HepG2 (cell line): Measurements from ENCODE around the gene NEURL4. TPM values are rescaled to one million over a fixed set of nuclear protein-coding genes. Genes with fewer than 3 reads are reported as not detected.

Experiments
- DMTF1 ChIP-seq: sonication (generic); formaldehyde crosslinking; IDR thresholded peaks from 2 replicates; pipeline ENCODE4 v1.4.0; 2020; ENCODE audit warnings: mild to moderate bottlenecking, missing genetic modification reagents
- HDAC2 ChIP-seq: sonication (generic); formaldehyde crosslinking; IDR thresholded peaks from 2 replicates; pipeline ENCODE4 v1.4.0; 2020; ENCODE audit warnings: missing genetic modification reagents
- KAT2B ChIP-seq: fragments of 150-350 bp; IDR thresholded peaks from 2 replicates; pipeline ENCODE4 v1.6.1; 2014; ENCODE audit warnings: low read depth, low read length, borderline replicate concordance
- MXD4 ChIP-seq: IDR thresholded peaks from 2 replicates; pipeline ENCODE4 v1.6.1; 2016; ENCODE audit warnings: mild to moderate bottlenecking, missing biosample characterization, missing genetic modification reagents
- MXI1 ChIP-seq: IDR thresholded peaks from 3 replicates; pipeline ENCODE4 v1.6.1; 2012; ENCODE audit warnings: low read depth, low read length, inconsistent platforms, borderline replicate concordance
- NR2F2 ChIP-seq: IDR thresholded peaks from 2 replicates; pipeline ENCODE4 v1.6.1; 2012; ENCODE audit warnings: low read depth, inconsistent platforms, borderline replicate concordance
- PCBP2 ChIP-seq: fragments of 200-400 bp; formaldehyde crosslinking; optimal IDR thresholded peaks from 2 replicates; pipeline ENCODE3; 2018; ENCODE audit warnings: low read length, low read depth; ENCODE audit not compliant: poor library complexity, severe bottlenecking
- PRPF4 ChIP-seq: fragments of 200-400 bp; formaldehyde crosslinking; IDR thresholded peaks from 2 replicates; pipeline ENCODE4 v1.6.1; 2016; ENCODE audit warnings: low read length, low read depth; ENCODE audit not compliant: poor library complexity, severe bottlenecking
- RAD21 ChIP-seq: fragments of 450-650 bp; formaldehyde crosslinking; IDR thresholded peaks from 2 replicates; pipeline ENCODE4 v1.5.0; 2020; ENCODE audit warnings: mild to moderate bottlenecking
- RBM39 ChIP-seq: fragments of 200-400 bp; formaldehyde crosslinking; IDR thresholded peaks from one replicate; pipeline ENCODE4 v1.6.1; 2018; ENCODE audit warnings: antibody characterized with exemption, mild to moderate bottlenecking, low read depth, low read length; ENCODE audit not compliant: poor library complexity, severe bottlenecking
- SMAD3 ChIP-seq: sonication (generic); formaldehyde crosslinking; IDR thresholded peaks from 2 replicates; pipeline ENCODE4 v1.4.0; 2020; ENCODE audit warnings: missing genetic modification reagents
- SNRNP70 ChIP-seq: fragments of 200-400 bp; formaldehyde crosslinking; IDR thresholded peaks from 2 replicates; pipeline ENCODE4 v1.6.1; 2017; ENCODE audit warnings: mild to moderate bottlenecking, low read depth, low read length, moderate library complexity
- SSRP1 ChIP-seq: IDR thresholded peaks from 2 replicates; pipeline ENCODE4 v1.6.1; 2016; ENCODE audit warnings: control low read depth
- SUZ12 ChIP-seq: fragments of 150-350 bp; IDR thresholded peaks from 2 replicates; pipeline ENCODE4 v1.6.1; 2014; ENCODE audit warnings: low read depth, low read length
- TAF1 ChIP-seq: sonication (generic); formaldehyde crosslinking; IDR thresholded peaks from 2 replicates; pipeline ENCODE4 v1.4.0; 2020; ENCODE audit warnings: missing genetic modification reagents
- TBX2 ChIP-seq: sonication (generic); formaldehyde crosslinking; IDR thresholded peaks from 2 replicates; pipeline ENCODE4 v1.5.0; 2020; ENCODE audit warnings: missing genetic modification reagents, mild to moderate bottlenecking, borderline replicate concordance
- ZBTB46 ChIP-seq: sonication (generic); formaldehyde crosslinking; IDR thresholded peaks from 2 replicates; pipeline ENCODE4 v1.4.0; 2020; ENCODE audit warnings: mild to moderate bottlenecking, missing genetic modification reagents, borderline replicate concordance
- ZFP1 ChIP-seq: IDR thresholded peaks from 2 replicates; pipeline ENCODE4 v1.6.1; 2016
- ZFP36 ChIP-seq: fragments of 150-350 bp; IDR thresholded peaks from 2 replicates; pipeline ENCODE4 v1.6.1; 2018; ENCODE audit warnings: borderline replicate concordance, low read length, low read depth; ENCODE audit not compliant: partially characterized antibody
- ZMAT3 ChIP-seq: sonication (generic); formaldehyde crosslinking; conservative IDR thresholded peaks from 2 replicates; pipeline ENCODE4 v1.7.0; 2021; ENCODE audit warnings: missing genetic modification reagents
- ZNF235 ChIP-seq: sonication (generic); formaldehyde crosslinking; IDR thresholded peaks from 2 replicates; pipeline ENCODE4 v1.8.1; 2023; ENCODE audit warnings: mild to moderate bottlenecking, missing genetic modification reagents, borderline replicate concordance
- ZNF335 ChIP-seq: sonication (generic); formaldehyde crosslinking; IDR thresholded peaks from 2 replicates; pipeline ENCODE4 v1.4.0; 2020; ENCODE audit warnings: missing genetic modification reagents
- ZNF441 ChIP-seq: sonication (generic); formaldehyde crosslinking; IDR thresholded peaks from 2 replicates; pipeline ENCODE4 v1.7.0; 2021; ENCODE audit warnings: missing genetic modification reagents, borderline replicate concordance
- ZNF468 ChIP-seq: sonication (generic); formaldehyde crosslinking; IDR thresholded peaks from 2 replicates; pipeline ENCODE4 v1.8.0; 2022; ENCODE audit warnings: mild to moderate bottlenecking, moderate library complexity, missing genetic modification reagents
- ZNF547 ChIP-seq: sonication (generic); formaldehyde crosslinking; IDR thresholded peaks from 2 replicates; pipeline ENCODE4 v1.5.1; 2020; ENCODE audit warnings: mild to moderate bottlenecking, missing genetic modification reagents
- ZNF552 ChIP-seq: sonication (generic); formaldehyde crosslinking; IDR thresholded peaks from 2 replicates; pipeline ENCODE4 v1.9.0; 2022; ENCODE audit warnings: missing genetic modification reagents, mild to moderate bottlenecking, borderline replicate concordance
- ZNF703 ChIP-seq: sonication (generic); formaldehyde crosslinking; IDR thresholded peaks from 2 replicates; pipeline ENCODE4 v1.5.1; 2020; ENCODE audit warnings: missing genetic modification reagents, mild to moderate bottlenecking, moderate library complexity, borderline replicate concordance
- ZNF816 ChIP-seq: sonication (generic); formaldehyde crosslinking; IDR thresholded peaks from 2 replicates; pipeline ENCODE4 v1.8.0; 2022; ENCODE audit warnings: missing genetic modification reagents, mild to moderate bottlenecking, borderline replicate concordance
- polyA plus RNA-seq, 8 experiments: library from polyadenylated mRNA; depleted of rRNA in 3 of 8; stranded (reverse) in 7 of 8; unstranded in 1 of 8; fragments of >200 nt; fragmentation: Illumina TruSeq in 4 of 8; extraction: Trizol in 4 of 8; gene quantifications; 2 replicates each; pipeline versions ENCODE4 v1.2.1 to v1.2.3, GENCODE V29; 2011 to 2016; ENCODE audit warnings: low read depth in 4 of 8, missing spikeins in 1 of 8, mixed read lengths in 1 of 8; ENCODE audit not compliant: insufficient read depth in 1 of 8
- total RNA-seq, 5 experiments: library from RNA; depleted of rRNA; stranded (reverse); fragments of >200 nt; fragmentation: Illumina TruSeq; extraction: Trizol; gene quantifications; 2 replicates each; pipeline ENCODE4 v1.2.3, GENCODE V29; 2016; ENCODE audit warnings: low read depth in 1 of 5

The NEURL4 gene
- total and polyA plus RNA-seq, 2 of the 13 experiments (the other 11 are each of a cell fraction or from before 2014, with no cell fraction given): 14.8 to 15.7 TPM

- TF ChIP-seq PRPF4 (no peak), TBX2 (peak; percentile 63; the same call in 1 of the 2 replicates), TAF1 (CRISPR knock-in tag) (peak; percentile 68; the same call in 1 of the 2 replicates), NR2F2 (peak; percentile 11; the same call in 1 of the 2 replicates), ZNF335 (no peak), MXI1 (no peak; the same call in 2 of the 3 replicates), ZBTB46 (CRISPR knock-in tag) (no peak), MXD4 (no peak; the same call in 1 of the 2 replicates), ZMAT3 (CRISPR knock-in tag) (peak; percentile 87; the same call in 1 of the 2 replicates), HDAC2 (CRISPR knock-in tag) (no peak), ZNF703 (CRISPR knock-in tag) (no peak), ZNF235 (CRISPR knock-in tag) (peak; percentile 81; the same call in 1 of the 2 replicates), ZFP1 (CRISPR knock-in tag) (no peak; the same call in 1 of the 2 replicates), SSRP1 (CRISPR knock-in tag) (no peak), ZNF552 (CRISPR knock-in tag) (no peak), RBM39 (no peak), ZNF441 (CRISPR knock-in tag) (peak; percentile 6; the same call in 1 of the 2 replicates), SUZ12 (no peak), ZFP36 (no peak), ZNF816 (CRISPR knock-in tag) (no peak), ZNF547 (CRISPR knock-in tag) (peak; percentile 81; the same call in 1 of the 2 replicates), SNRNP70 (no peak), SMAD3 (CRISPR knock-in tag) (no peak), PCBP2 (no peak), DMTF1 (CRISPR knock-in tag) (no peak), RAD21 (CRISPR knock-in tag) (peak; percentile 58; the same call in 1 of the 2 replicates), KAT2B (no peak), ZNF468 (no peak)
These were observed 22.7 kb upstream of the NEURL4 start, which contains the start of gene KCTD11 (continued) for GRCh38 chr17:7351665-7352502.
